ENCODE results near the gene SHROOM3.

- no peak for TF ChIP-seq YY1 (IDR thresholded peaks at IDR 0.05; ENCODE audit: insufficient read depth, insufficient read length)
- no peak for TF ChIP-seq ZNF274 (IDR thresholded peaks at IDR 0.05; ENCODE audit: low read depth, low read length)
Measured at GRCh38 chr4:76659103-76659490, 224.1 kb downstream of the SHROOM3 start.

Measured in NT2/D1 (cell line).